Activated CD4-positive, alpha-beta T cell treated with anti-CD3 and anti-CD28 coated beads for 4 hours (primary cell): ENCODE data around the gene PTPRG.

ENCODE experiments used
- DNase-seq, 2 donors: peaks; one replicate each; pipeline ENCODE4 v3.0.0-alpha.2; 2020

PTPRG gene

DNA sequence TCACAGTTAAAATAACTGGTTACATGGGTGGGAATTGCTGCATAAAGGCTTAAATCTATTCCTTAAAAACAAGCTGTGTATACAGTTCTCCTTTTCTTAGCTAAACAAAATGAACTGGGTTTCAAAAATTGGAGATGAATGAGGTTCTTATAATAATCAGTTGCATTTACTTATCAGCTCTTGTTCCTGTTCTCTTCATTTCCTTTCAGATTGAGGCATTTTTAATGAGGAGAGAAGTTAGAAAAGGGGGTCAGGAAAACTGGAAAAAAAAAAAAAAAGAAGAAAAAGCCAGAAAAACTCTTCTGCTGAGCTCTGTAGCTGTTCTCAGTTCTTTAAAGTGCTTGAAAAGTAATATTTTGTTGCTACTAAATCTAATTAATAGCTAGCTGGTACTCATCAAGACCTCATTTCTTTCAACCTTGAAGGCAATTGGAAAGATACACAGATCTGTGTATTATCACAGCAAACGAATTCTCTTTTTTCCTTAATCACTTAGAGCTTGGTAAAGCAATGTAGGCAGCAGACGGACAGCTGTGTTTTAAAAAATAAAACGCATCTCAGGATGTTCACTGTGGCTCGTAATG, 32.2 kb downstream of the PTPRG start:
- DNase-seq, result no peak

DNA sequence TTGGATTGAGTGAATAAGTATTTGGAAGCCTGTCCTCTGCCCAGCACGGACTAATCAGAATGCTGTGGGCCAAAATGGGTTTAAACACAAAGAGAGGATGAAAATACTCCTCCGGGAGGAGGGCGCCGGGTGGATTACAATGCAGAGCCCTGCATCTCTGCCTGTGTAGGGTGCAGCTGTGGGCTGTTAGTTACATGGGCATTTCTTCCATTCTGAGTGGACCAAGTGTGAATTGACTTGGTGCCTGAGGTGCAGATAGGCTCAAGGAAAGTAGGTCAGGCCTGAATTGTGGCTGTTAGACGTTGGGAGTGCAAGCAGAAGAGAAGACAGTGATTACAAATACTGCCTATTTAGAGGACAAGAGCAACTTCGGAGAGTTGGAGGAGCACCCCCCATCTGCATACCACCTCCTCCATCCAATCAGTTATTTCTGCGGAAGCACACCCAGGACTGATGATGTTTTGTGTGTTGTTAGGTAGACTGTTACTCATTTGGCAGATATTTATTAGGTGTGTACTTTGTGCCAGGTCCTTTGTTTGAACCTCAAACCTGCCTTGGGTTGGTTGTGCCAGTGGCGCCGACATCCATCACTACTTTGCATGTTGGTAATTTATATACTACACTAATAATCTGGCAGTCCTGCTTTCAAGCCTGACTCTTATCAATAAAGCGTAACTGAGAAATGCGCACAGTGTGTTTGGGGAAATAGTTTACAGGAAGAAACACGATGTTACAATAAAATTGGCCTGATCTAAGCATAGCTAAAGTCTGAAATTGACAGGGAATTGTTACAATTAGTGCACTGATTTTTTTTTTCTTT, 33.0 kb downstream of the PTPRG start:
- no peak for DNase-seq

DNA sequence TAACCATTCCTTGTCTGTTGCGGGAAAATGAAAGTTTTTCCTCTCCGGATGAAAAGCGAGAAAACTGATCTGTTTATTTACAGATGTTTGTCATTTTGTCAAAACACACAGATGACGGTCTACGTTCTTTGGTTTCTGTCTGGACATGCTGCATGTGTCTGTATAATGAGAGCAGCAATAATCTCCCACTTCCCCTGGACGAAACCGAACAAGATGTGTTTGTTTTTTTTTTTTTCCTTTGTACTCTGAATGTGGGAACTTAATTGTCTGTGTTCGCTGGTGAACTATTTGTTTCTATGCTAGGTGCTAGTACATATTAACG, 33.6 kb downstream of the PTPRG start:
- no peak for DNase-seq

DNA sequence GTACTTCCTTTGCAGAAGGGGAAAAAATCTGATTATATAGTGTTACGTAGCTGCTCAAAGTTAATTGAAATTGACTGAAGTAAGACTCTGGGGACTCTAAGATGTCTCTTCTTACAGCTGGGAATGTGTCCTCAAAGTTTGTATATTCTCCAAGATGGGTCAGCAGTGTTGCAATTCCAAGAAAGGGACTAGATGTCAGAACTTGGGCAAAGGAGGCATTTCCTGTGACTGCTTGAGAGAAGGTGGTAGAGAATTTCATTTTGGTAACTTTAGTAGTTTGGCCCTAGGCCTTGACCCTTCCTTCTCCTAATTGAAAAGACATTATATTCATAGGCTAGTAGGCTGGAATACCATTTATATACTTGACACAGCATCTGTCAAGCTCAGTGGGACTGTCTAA, 33.9 kb downstream of the PTPRG start:
- no peak for DNase-seq

DNA sequence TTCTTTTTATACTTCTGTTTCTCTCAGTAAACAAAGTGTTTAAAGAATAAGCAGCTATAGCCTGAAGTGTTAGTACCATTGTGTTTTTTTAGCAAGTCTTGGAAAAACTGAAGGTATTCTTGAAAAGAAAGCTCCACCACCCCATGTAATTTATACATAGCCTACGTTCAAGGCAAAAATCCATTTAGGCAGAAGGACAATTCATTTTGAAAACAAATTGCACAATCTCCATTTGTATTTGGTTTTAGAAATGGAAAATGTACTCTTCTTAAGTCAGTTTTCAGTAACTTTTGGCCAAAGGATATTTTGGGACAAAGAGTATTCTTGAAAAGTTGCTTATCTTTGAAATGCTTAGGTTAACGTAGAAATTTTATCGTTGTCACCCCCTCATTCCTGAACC, 34.5 kb downstream of the PTPRG start:
- no peak for DNase-seq

DNA sequence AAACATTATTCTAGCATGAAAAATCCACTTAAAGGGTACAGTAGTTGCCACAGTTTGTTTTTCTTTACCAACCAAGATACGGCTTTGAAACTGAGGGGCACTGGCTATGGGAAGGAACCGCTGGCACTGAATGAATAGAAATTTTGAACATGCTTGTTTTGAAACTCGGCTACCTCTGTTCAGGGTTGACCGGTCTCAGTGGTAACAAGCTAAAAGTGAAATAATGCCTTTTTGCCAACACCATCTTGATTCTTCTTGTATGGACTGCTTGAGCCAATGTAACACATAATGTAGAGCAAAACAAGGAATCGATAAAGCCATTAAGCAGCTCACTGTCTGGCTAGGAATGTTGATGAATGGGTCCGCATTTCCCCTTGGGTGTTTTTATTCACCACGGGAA, 36.5 kb downstream of the PTPRG start:
- DNase-seq, result no peak

DNA sequence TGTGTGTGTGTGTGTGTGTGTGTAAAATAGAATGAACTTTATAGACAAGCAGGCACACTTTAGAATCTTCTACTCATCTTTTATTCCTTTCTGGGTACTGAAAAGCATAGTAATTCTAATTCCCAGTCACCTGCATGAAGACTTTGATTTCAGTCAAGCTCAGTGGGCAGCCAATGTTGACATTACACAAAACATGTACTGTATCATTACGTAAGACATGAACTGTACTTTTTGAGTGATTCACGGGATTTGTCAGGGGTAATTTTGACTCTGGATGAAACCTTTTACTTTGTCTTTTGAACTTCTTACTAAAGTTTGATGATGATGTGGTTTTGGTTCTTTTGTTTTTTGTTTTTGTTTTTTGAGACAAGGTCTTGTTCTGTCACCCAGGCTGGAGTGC, 38.8 kb downstream of the PTPRG start:
- no peak for DNase-seq

DNA sequence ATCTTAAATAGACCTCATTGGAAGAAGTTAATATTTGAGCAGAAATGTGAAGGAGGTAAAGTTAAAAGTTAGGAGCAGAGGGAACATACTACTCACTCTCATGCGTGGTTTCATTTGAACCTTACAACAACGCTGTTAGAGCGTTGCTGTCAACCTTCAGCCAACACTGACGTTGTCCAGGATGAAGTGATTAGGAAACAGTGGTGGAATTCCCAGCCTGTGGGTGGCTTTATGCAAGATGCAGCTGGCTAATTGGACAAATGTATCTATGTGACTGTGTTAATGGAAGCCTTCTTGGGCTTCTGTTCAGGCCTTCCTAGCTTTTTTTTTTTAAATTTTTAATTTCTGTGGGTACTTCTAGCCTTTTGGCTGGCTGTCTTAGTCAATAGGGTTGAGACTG, 40.5 kb downstream of the PTPRG start:
- DNase-seq, result no peak

DNA sequence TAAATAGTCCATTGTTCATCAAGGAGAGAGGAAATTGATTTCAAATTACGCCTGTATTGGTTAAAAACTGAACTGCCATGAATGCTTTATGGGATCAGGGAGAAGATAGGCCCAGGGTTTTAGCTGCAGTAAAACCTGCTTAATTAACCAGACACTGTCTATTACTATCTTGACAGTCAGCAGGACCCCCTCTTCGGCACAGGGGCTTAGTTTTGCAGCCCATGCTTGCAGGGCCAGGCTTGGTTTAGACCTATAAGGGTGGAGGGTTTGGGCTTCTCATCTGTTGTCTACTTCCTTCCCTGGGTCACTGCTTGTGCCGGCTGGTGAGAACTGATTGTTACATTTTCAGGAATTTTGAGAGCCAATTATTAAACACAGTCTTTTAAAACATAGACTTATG, 41.1 kb downstream of the PTPRG start:
- no peak for DNase-seq

DNA sequence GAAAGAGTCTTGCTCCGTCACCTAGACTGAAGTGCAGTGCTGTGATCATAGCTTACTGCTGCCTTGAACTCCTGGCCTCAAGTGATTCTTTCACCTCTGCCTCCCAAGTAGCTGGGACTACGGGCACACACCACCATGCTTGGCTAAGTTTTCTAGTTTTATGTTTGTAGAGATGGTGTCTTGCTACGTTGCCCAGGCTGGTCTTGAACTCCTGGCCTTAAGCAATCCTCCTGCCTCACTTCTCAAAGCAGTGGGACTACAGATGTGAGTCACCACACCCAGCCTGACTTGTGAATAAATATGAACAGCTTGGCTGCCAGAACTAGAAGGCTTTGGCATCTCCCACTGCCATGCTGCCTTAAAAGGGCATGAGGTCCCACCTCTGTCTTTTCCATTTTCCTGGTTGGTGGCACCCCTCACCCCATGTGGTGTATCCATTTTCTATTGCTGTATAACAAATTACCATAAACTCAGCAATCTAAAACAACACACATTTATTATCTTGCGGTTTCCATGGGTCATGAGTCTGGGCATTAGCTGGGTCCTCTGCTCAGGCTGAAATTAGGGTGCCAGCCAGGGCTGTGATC, 44.3 kb downstream of the PTPRG start:
- no peak for DNase-seq

DNA sequence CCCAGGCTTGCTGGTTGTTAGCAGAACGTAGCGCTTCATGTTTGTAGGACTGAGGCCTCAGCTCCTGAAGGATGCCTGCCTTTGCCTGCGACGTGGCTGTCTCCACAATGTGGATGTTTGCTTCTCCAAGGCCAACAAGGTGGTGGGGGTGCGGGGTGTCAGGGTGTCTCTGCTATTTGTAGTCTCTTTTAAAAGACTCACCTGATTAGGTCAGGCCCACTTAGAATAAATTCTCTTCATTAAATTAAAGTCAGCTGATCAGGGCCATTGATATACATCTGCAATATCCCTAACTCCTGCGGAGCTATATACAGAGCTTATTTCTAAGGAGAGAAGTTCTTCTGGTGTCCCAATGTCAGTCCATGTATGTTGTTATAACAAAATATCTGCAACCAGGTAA, 44.8 kb downstream of the PTPRG start:
- DNase-seq, result no peak

DNA sequence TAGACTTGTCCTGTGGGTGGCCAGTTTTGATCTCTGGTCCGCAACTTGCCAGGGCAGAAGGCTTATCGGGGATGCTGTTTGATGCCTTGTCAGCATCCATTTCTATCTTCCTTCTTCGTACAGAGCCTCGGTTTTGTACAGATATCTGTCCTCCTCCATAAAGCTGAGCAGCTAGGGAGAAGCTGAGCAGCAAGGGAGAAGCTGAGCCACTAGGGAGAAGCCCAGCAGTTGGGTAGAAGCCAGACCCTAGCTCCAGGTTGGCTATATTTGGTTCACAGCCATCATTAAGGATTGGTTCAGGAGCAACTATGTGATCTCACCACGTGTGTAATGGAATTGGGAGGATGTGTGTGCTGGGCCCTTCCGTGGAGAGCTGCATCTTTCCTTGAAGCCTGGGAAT, 46.7 kb downstream of the PTPRG start:
- DNase-seq, result no peak

DNA sequence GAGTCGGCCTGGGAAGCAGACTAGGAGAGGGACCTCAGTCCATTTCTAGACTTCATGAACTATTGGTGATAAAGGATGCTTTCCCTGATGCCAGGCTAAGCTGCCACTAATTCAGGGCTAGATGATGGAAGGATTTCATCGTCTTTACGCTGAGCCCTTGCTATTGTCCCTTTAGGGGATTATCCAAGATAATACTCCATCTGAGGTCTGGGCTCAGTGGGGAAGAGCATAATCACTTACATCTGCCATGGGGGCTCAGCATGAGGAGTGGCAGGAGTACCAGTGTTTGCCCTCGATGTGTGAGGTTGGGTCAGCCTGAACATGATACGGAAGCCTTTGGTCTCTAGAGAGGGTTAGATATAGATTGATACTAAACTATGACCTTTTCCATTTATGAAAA, 47.3 kb downstream of the PTPRG start:
- no peak for DNase-seq

DNA sequence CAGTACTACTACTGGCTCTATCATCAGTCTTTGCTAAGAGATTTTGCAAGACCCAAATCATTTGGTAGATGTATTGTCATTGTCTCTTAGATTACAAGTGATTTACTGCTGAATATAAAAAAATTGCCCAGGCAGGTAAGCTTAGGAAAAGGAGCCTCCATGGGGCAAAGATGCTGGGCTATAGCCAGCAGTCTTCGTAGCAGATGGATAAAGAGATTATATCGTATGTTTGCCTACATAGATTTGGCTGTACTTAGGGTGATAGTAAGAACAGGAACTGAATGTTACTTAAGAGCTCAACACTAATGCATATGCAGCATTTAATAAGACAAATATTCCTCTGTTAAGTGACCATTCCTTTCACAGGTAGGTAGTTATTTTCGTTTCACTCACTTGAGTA, 48.9 kb downstream of the PTPRG start:
- no peak for DNase-seq

DNA sequence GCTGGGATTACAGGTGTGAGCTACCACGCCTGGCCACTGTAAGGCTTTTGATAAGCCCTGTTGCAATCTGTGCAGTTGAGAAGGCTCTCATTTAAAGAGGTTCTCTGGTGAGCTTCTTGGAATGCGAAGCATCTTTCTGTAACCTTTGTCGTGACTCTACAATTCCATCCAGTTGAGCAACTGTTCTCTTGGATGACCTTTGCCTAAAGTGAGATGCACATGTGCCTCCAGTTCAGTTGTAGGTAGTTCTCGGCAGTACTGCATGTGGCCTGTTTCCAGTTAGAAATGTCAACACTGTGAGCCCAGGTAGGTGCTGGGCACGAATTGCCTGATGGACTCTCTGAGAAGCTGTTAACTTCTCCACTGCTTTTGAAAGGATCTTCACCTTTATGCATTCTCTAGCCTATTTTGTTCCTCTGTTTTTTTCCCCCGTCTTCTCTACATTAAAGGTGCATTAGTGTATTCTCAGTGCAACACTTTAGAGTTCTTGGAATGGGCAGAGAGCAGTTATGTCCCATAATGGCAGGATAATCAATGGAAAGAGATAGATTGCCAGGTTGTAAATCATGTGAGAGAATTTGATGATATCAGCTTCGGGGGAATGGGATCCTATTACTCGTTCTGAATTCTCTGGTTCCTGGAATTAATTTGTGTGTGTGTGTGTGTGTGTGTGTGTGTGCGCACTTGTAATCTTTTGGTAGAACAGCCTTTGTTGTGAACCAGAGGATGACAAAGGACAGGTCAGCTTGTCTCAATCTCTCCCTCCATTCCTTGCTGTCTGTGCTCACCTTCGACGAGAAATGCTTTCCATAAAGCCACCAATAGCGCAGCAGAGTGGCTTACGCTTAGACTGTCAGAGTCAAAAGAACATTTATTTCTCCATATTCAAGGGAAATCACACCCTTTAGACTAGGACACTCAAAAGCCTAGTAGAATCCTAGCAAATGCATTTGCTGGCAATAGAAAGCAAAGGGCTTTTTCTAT, 51.1 kb downstream of the PTPRG start:
- no peak for DNase-seq

DNA sequence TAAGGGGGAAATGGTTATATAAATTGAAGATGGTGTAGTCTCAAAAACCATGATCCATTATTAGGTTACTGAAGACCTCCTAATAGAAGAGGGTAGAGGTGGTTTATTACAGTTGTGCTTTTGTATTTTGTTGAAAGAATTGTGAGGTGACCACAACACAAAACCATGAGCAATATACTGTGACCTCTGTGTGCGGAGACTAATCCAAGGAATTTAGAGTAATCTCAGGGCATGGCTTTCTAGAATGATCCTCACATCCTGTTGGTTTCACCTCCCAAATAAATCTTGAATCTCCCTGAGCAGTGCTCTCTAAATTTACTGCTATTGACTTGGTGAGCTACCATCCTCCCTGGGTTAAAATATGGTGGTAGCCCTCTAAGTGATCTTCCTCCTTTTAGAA, 52.3 kb downstream of the PTPRG start:
- DNase-seq, result no peak

DNA sequence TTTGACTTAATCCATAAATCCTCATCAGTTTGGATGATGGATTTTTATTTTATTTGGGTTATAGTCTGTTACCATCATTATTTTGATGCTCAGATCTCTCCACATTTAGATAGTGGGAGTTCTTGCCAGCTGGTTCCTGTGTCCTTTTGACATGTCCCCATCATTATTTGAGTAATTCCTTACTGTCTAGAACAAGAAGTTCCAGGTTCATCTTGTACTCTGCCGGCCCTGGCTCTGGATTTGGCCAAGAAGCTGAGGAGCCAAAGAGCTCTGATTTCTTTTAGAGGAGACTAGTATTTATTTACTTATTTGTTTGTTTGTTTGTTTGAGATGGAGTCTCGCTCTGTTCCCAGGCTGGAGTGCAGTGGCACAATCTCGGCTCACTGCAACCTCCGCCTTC, 54.3 kb downstream of the PTPRG start:
- DNase-seq, result no peak

DNA sequence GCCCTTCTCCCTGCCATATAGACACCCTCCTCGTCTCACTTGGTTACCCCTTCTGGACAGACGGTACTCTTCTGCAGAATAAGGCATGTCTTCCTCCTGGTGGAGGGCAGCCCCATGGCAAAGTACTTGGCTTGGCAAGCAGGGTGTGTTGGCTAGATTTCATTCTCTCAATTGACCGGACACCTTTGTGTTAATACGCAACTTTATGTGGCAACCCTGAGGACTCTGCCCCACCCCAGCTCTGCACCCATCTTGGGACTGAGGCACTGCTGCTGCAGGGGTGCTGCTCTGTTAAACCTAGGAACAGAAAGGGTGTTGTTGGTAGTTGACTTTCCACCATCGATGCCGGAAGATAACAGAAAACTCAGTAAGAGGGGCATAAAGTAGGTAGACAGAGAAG, 55.2 kb downstream of the PTPRG start:
- DNase-seq, result no peak

DNA sequence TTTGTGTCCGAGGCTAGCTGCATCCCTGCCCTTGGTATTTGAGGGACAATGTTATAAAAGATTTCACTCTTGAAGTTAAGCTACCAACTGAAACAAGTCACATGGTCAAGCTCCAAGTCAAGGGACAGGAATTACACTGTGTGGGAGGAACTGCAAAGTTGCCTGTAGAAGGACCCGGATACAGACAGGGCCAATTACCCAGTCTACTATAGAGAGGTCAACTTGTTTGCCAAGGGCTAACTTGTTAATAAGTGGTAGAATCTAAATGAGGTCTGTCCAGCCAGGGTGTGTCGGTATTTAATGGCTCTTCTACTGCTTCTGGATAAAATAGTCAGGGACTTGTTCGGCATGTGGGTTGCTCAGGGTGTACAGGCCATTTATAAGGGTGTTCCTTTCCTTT, 55.7 kb downstream of the PTPRG start:
- DNase-seq, result no peak

DNA sequence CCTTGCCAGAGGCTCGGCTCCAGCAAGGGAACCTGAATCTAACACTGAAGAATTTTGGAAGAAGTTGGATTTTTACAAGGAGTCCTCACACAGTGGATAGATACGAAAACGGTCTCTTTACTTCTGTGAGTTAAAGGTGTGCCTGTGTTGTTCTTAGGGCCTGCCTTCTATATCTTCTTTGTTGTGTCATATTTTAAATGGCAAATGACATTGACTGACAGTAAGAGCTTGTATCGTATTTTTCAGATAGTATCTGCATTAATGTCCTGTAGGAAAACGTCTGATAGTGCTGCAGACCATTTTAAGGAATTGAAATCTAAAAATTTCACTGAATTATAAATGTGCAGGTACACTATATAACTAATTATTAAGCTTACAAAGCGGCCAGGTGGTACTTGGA, 56.3 kb downstream of the PTPRG start:
- no peak for DNase-seq

DNA sequence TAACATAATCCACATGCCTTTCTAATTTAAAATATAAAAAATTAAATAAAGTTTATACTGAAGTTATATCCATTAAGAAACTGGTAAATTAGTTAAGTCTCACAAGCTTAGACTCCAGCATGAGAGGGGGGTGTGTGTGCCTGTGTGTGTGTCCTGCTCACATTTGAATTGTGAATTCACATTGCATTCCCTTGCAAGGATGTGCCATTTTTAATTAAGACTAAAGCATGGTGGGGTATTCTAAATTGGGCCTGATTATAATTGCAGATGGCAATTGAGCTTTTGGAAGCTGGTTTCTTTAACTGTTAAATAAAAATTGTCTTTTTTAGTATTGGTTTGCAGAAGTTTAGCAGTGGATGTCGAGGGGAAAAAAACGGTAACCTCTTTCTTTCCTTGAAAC, 56.9 kb downstream of the PTPRG start:
- no peak for DNase-seq

DNA sequence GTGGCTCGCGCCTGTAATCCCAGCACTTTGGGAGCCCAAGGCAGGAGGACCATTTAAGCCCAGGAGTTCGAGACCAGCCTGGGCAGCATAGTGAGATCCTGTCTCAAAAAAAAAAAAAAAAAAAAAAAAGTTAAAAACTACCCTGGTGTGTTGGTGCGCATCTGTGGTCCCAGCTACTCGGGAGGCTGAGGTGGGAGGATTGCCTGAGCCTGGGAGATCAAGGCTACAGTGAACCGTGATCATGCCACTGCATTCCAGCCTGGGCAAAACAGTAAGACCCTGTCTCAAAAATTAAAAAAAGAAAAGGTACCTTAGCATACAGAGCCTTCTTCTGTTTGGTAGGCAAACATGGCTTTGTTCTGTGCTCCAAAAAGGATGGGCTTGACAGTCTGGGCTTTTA, 57.5 kb downstream of the PTPRG start:
- no peak for DNase-seq

DNA sequence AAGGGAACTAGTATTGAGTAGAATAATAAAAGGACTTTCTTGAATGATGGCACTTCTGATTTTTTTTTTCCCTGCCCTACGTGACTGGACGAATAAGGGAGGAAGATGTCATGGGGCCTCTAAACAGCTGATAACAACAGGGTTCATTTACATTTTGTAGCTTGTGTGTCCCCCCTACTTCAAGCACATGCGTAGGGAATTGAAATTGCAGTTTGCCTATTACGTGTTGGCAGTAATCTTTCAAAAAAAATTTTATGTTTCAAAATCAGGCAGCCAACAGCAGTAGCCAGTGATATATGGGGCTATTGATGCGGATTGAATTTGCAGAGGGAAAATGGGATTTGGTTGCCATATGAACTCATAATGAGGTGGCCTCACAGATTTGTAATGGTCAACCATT, 58.7 kb downstream of the PTPRG start:
- no peak for DNase-seq

DNA sequence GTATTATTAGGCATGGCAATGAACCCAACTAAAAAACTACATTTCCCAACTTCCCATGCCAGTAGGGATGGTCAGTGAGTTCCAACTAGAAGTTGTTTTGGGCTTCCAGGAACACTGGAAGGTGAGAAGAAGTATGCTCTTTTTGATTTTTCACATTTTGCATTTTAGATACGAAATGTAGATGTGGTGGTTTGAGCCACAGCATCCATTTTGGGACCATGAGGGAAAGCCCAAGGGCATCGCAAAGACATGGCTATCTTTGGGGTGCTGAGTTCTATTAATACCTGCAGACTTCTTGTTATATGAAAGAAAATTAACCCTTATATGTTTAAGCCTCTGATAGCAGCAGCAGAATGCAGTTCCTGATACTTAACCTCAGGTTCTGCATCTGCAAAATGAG, 62.9 kb downstream of the PTPRG start:
- no peak for DNase-seq
